ENCODE data around the gene CREB1. TPM values are rescaled to one million over a fixed set of nuclear protein-coding genes. Genes with fewer than 3 reads are reported as not detected.

Gene CREB1
- total and polyA plus RNA-seq, 12 donors = 3.2 to 77.8 (median 41.3) TPM

DNA sequence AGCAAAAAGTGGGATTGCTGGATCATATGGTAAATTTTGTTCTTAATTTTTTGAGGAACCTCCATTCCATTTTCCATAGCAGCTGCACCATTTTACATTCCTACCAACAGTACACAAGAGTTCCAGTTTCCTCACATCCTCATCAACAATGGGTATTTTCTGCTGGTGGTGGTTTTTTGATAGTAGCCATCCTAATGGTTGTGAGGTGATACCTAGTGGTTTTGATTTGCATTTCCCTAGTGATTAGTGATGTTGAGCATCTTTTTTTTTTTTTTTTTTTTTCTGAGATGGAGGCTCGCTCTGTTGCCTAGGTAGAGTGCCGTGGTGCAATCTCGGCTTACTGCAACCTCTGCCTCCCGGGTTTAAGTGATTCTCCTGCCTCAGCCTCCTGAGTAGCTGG is 65.0 kb downstream of the CREB1 start:
- Histone ChIP-seq H3K36me3 (replicated peaks in 1 of 2) (peaks cover 0 to 8% of the 10 kb centered on the region in 2 donors), H3K27me3 (no peaks in the 10 kb centered on the region), H3K9me3 (replicated peaks in 1 of 3) (no peaks in the 10 kb centered on the region), H3K4me1 (replicated peaks in 1 of 2) (no peaks in the 10 kb centered on the region), H3K27ac (no peak overlapping the region), H3K4me3 (no peak overlapping the region)
- no peak for DNase-seq
- intact Hi-C loops (cut with DNase I) = no loop called here
- TF ChIP-seq POLR2A (IDR thresholded peaks at IDR 0.05) (no peak), CTCF (IDR thresholded peaks at IDR 0.05) (no peak)
- 95 to 98% (median 96%) methylated on average over 4 of the region's 4 CpGs for WGBS, 4 donors

- Histone ChIP-seq H3K9me3 (replicated peaks in 1 of 3) (no peaks in the 10 kb centered on the region), H3K36me3 (replicated peaks in 1 of 2) (peaks cover 0 to 8% of the 10 kb centered on the region in 2 donors), H3K4me1 (replicated peaks in 1 of 2) (peaks cover 0 to 5% of the 10 kb centered on the region in 2 donors), H3K4me3 (no peak overlapping the region), H3K27me3 (no peaks in the 10 kb centered on the region), H3K27ac (no peak overlapping the region)
- DNase-seq = no peak
- intact Hi-C loops (cut with DNase I) = no loop called here
- TF ChIP-seq POLR2A (IDR thresholded peaks at IDR 0.05) (no peak), CTCF (IDR thresholded peaks at IDR 0.05) (no peak)
Measured at GRCh38 chr2:207599636-207600035, 69.9 kb downstream of the CREB1 start.

GRCh38 chr2:207600231-207600630 is 70.5 kb downstream of the CREB1 start:
- no peak for DNase-seq
- no peaks in the 10 kb centered on the region for H3K27me3 ChIP-seq
- H3K27ac ChIP-seq = no peak overlapping the region
- peaks cover 0 to 5% of the 10 kb centered on the region in 2 donors for H3K4me1 ChIP-seq (replicated peaks in 1 of 2)
- intact Hi-C loops (cut with DNase I) = no loop called here
- TF ChIP-seq CTCF (IDR thresholded peaks at IDR 0.05) = no peak
- no peak for TF ChIP-seq POLR2A (IDR thresholded peaks at IDR 0.05)
- H3K4me3 ChIP-seq = no peak overlapping the region
- no peaks in the 10 kb centered on the region for H3K9me3 ChIP-seq (replicated peaks in 1 of 3)
- peaks cover 0 to 8% of the 10 kb centered on the region in 2 donors for H3K36me3 ChIP-seq (replicated peaks in 1 of 2)

GRCh38 chr2:207601774-207602173 is 72.0 kb downstream of the CREB1 start:
- WGBS, 4 donors = 88 to 94% (median 93%) methylated on average over 1 of the region's 1 CpG
- Histone ChIP-seq H3K4me1 (replicated peaks in 1 of 2) (peaks cover 0 to 5% of the 10 kb centered on the region in 2 donors), H3K27ac (peak overlapping the region in 1 of 5 donors; percentile 8), H3K9me3 (replicated peaks in 1 of 3) (no peaks in the 10 kb centered on the region), H3K27me3 (no peaks in the 10 kb centered on the region), H3K36me3 (replicated peaks in 1 of 2) (peaks cover 0 to 8% of the 10 kb centered on the region in 2 donors), H3K4me3 (no peak overlapping the region)
- no peak for TF ChIP-seq POLR2A (IDR thresholded peaks at IDR 0.05)
- no peak for TF ChIP-seq CTCF (IDR thresholded peaks at IDR 0.05)
- DNase-seq = no peak
- intact Hi-C loops (cut with DNase I) = no loop called here

All from adrenal gland (tissue), 12 donors.